Gastrocnemius medialis (tissue), 4 donors: ENCODE measurements around the gene PNMA8A. TPM values are rescaled to one million over a fixed set of nuclear protein-coding genes. Genes with fewer than 3 reads are reported as not detected.

Experiments used
- ATAC-seq, 2 donors: fragments of 150-250 bp; one replicate each; pipeline ENCODE4 v1.9.1; 2016
- DNase-seq, 2 donors: peaks; one replicate each; pipeline ENCODE4 v3.0.0-alpha.2; 2019
- H3K27ac ChIP-seq, 4 donors: fragments of 200-600 bp; sonication (generic); 1 replicate in 1 of 4; 2 replicates in 3 of 4; pipeline ENCODE4 v1.5.1; 2016 to 2018; ENCODE audit warnings: mild to moderate bottlenecking in 2 of 4, moderate library complexity in 1 of 4
- H3K27me3 ChIP-seq, 3 donors: fragments of 200-600 bp; sonication (generic) in 2 of 3; 1 replicate in 1 of 3; 2 replicates in 2 of 3; pipeline versions ENCODE4 v1.5.1 to v1.6.0; 2016 to 2019; ENCODE audit warnings: mild to moderate bottlenecking in 1 of 3, moderate library complexity in 1 of 3
- H3K36me3 ChIP-seq, 2 donors: fragments of 200-600 bp; sonication (generic) in 1 of 2; one replicate each; pipeline ENCODE4 v1.5.1; 2017 to 2018
- H3K4me1 ChIP-seq, 2 donors: fragments of 200-600 bp; sonication (generic) in 1 of 2; one replicate each; pipeline ENCODE4 v1.5.1; 2016 to 2017; ENCODE audit warnings: mild to moderate bottlenecking in 2 of 2
- H3K4me3 ChIP-seq, 4 donors: fragments of 200-600 bp; sonication (generic) in 3 of 4; 1 replicate in 1 of 4; 2 replicates in 3 of 4; pipeline ENCODE4 v1.5.1; 2016 to 2019; ENCODE audit warnings: mild to moderate bottlenecking in 2 of 4
- H3K9me3 ChIP-seq, 3 donors: fragments of 200-600 bp; sonication (generic) in 2 of 3; 1 replicate in 1 of 3; 2 replicates in 2 of 3; pipeline ENCODE4 v1.5.1; 2016 to 2019
- CTCF ChIP-seq, 5 experiments: fragments of 450-650 bp in 3 of 5; fragments of 200-600 bp in 2 of 5; sonication (generic) in 2 of 5; IDR thresholded peaks in 4 of 5; conservative IDR thresholded peaks in 1 of 5; 1 replicate in 4 of 5; 2 replicates in 1 of 5; pipeline ENCODE4 v1.5.1; 2016 to 2019; ENCODE audit warnings: antibody characterized with exemption in 5 of 5, mild to moderate bottlenecking in 3 of 5, moderate library complexity in 3 of 5
- POLR2A ChIP-seq, 2 donors: fragments of 450-650 bp; IDR thresholded peaks; one replicate each; pipeline ENCODE4 v1.6.1; 2017; ENCODE audit warnings: antibody characterized with exemption in 2 of 2, mild to moderate bottlenecking in 2 of 2, moderate library complexity in 2 of 2
- in situ Hi-C, 4 donors: fragments of 200-750 bp; cut with MboI; loops; one replicate each; pipeline versions ENCODE4 v1.15.0 to v1.8.0; 2017; ENCODE audit warnings: low sequenced_read_pairs in 4 of 4
- intact Hi-C: fragments of 100-400 bp; cut with DNase I; formaldehyde crosslinking; loops from one replicate; pipeline ENCODE4 v1.15.1; 2023; ENCODE audit warnings: low total_unique reads
- total RNA-seq, 4 donors: library from RNA; depleted of rRNA; stranded (reverse); fragments of >200 nt; gene quantifications; one replicate each; pipeline versions ENCODE4 v1.1.0 to v1.2.3, GENCODE V29; 2016

PNMA8A gene
- total RNA-seq, 4 donors from 2014 or later = 0.13 to 0.83 (median 0.60) TPM; not detected in 1

- Histone ChIP-seq H3K27ac (no peak overlapping the region), H3K4me1 (peaks cover 0 to 3% of the 10 kb centered on the region in 2 donors), H3K9me3 (no peaks in the 10 kb centered on the region), H3K36me3 (no peaks in the 10 kb centered on the region), H3K4me3 (no peak overlapping the region), H3K27me3 (peaks cover 3 to 10% (median 7%) of the 10 kb centered on the region in 3 donors)
- TF ChIP-seq CTCF (IDR thresholded peaks at IDR 0.05 in 4 of 5, conservative IDR thresholded peaks at IDR 0.05 in 1 of 5) (no peak), POLR2A (IDR thresholded peaks at IDR 0.05) (no peak)
- ATAC-seq (no peak), DNase-seq (no peak)
- intact Hi-C loops = no loop called here
- in situ Hi-C loops = loop anchor here in 2 of 4 donors (10.0 kb wide), 2 partner anchors 110 to 120 kb away; no protein-coding TSS in a partner anchor
Measured at GRCh38 chr19:46515290-46515609, 43.9 kb upstream of the PNMA8A start.

GRCh38 chr19:46514589-46515289, 43.4 kb upstream of the PNMA8A start:
- Histone ChIP-seq H3K36me3 (no peaks in the 10 kb centered on the region), H3K4me3 (no peak overlapping the region), H3K27me3 (peaks cover 3 to 10% (median 7%) of the 10 kb centered on the region in 3 donors), H3K27ac (no peak overlapping the region), H3K4me1 (peaks cover 0 to 3% of the 10 kb centered on the region in 2 donors), H3K9me3 (no peaks in the 10 kb centered on the region)
- intact Hi-C loops (no loop called here), in situ Hi-C loops (loop anchor here in 2 of 4 donors (10.0 kb wide), 2 partner anchors 110 to 120 kb away; no protein-coding TSS in a partner anchor)
- DNase-seq (no peak), ATAC-seq (no peak)
- TF ChIP-seq POLR2A (IDR thresholded peaks at IDR 0.05) (no peak), CTCF (IDR thresholded peaks at IDR 0.05 in 4 of 5, conservative IDR thresholded peaks at IDR 0.05 in 1 of 5) (no peak)

GRCh38 chr19:46513461-46514236, 42.3 kb upstream of the PNMA8A start:
- ATAC-seq = peak; percentile 47 to 73
- Histone ChIP-seq H3K4me1 (peaks cover 0 to 3% of the 10 kb centered on the region in 2 donors), H3K27me3 (peaks cover 3 to 10% (median 7%) of the 10 kb centered on the region in 3 donors), H3K9me3 (no peaks in the 10 kb centered on the region), H3K36me3 (no peaks in the 10 kb centered on the region), H3K4me3 (no peak overlapping the region), H3K27ac (no peak overlapping the region)
- DNase-seq = peak; percentile 34 to 40
- intact Hi-C loops = loop anchor here (1.0 kb wide), 2 partner anchors 24 to 118 kb away; no protein-coding TSS in a partner anchor
- TF ChIP-seq POLR2A (IDR thresholded peaks at IDR 0.05) = no peak
- TF ChIP-seq CTCF (IDR thresholded peaks at IDR 0.05 in 4 of 5, conservative IDR thresholded peaks at IDR 0.05 in 1 of 5) = peak; percentile 66 to 88 (median 85)
- in situ Hi-C loops = loop anchor here in 2 of 4 donors (10.0 kb wide), 2 partner anchors 109 to 119 kb away; no protein-coding TSS in a partner anchor

- Histone ChIP-seq H3K27me3 (peaks cover 3 to 10% (median 7%) of the 10 kb centered on the region in 3 donors), H3K9me3 (no peaks in the 10 kb centered on the region), H3K36me3 (no peaks in the 10 kb centered on the region), H3K4me1 (peaks cover 0 to 3% of the 10 kb centered on the region in 2 donors), H3K4me3 (no peak overlapping the region), H3K27ac (no peak overlapping the region)
- ATAC-seq (no peak), DNase-seq (no peak)
- TF ChIP-seq CTCF (IDR thresholded peaks at IDR 0.05 in 4 of 5, conservative IDR thresholded peaks at IDR 0.05 in 1 of 5) = no peak
- no peak for TF ChIP-seq POLR2A (IDR thresholded peaks at IDR 0.05)
- intact Hi-C loops (no loop called here), in situ Hi-C loops (loop anchor here in 2 of 4 donors (10.0 kb wide), 2 partner anchors 106 to 116 kb away; no protein-coding TSS in a partner anchor)
Measured at GRCh38 chr19:46511237-46511636, 39.9 kb upstream of the PNMA8A start.
